K562 (cell line): ENCODE data around the gene TMEM234. TPM values are rescaled to one million over a fixed set of nuclear protein-coding genes. Genes with fewer than 3 reads are reported as not detected.
A peak's percentile ranks its signal among the peaks of the same experiment; 100 is the strongest.

ENCODE experiments used
- BCLAF1 ChIP-seq, 2 experiments: fragments of 450-650 bp in 1 of 2; IDR thresholded peaks; 2 replicates each; pipeline ENCODE4 v1.6.1; 2011 to 2017; ENCODE audit warnings: low read depth in 2 of 2, antibody characterized with exemption in 1 of 2, borderline replicate concordance in 1 of 2, low read length in 1 of 2, mild to moderate bottlenecking in 1 of 2, mixed read lengths in 1 of 2; ENCODE audit not compliant: control insufficient read depth in 1 of 2
- BRD4 ChIP-seq: fragments of 200-600 bp; sonication (generic); IDR thresholded peaks from 2 replicates; pipeline ENCODE4 v1.6.1; 2017; ENCODE audit warnings: inconsistent platforms
- CSDE1 ChIP-seq, 2 experiments: fragments of 450-650 bp; IDR thresholded peaks; 2 replicates each; pipeline ENCODE4 v1.6.1; 2016; ENCODE audit warnings: mild to moderate bottlenecking in 1 of 2
- ELF1 ChIP-seq: fragments of 200-800 bp; sonication (Bioruptor generic); IDR thresholded peaks from 2 replicates; pipeline ENCODE4 v1.6.1; 2016; ENCODE audit warnings: missing genetic modification characterization, missing compliant biosample characterization
- EWSR1 ChIP-seq: fragments of 450-650 bp; IDR thresholded peaks from 2 replicates; pipeline ENCODE4 v1.6.1; 2018; ENCODE audit warnings: borderline replicate concordance, mild to moderate bottlenecking, low read depth, moderate library complexity; ENCODE audit not compliant: partially characterized antibody
- FOS ChIP-seq: IDR thresholded peaks from 3 replicates; pipeline ENCODE4 v1.6.1; 2011; ENCODE audit not compliant: insufficient read length; ENCODE audit errors: extremely low read depth
- HDAC3 ChIP-seq: fragments of 450-650 bp; IDR thresholded peaks from 2 replicates; pipeline ENCODE4 v1.6.1; 2018; ENCODE audit warnings: borderline replicate concordance, mild to moderate bottlenecking, moderate library complexity; ENCODE audit not compliant: partially characterized antibody
- NFE2L1 ChIP-seq: fragments of 450-650 bp; IDR thresholded peaks from 2 replicates; pipeline ENCODE4 v1.6.1; 2016; ENCODE audit warnings: missing genetic modification characterization, low read depth, mild to moderate bottlenecking, missing compliant biosample characterization, moderate library complexity, borderline replicate concordance
- PCBP2 ChIP-seq: fragments of 200-400 bp; formaldehyde crosslinking; IDR thresholded peaks from 2 replicates; pipeline ENCODE4 v1.6.1; 2018; ENCODE audit warnings: low read length, low read depth, mild to moderate bottlenecking, moderate library complexity; ENCODE audit not compliant: poor library complexity, severe bottlenecking
- REST ChIP-seq, 2 experiments: fragments of 450-650 bp; formaldehyde crosslinking in 1 of 2; IDR thresholded peaks; 2 replicates each; pipeline versions ENCODE4 v1.4.0 to v1.6.1; 2014 to 2020; ENCODE audit warnings: mild to moderate bottlenecking in 2 of 2, borderline replicate concordance in 1 of 2, low read depth in 1 of 2
- ZNF232 ChIP-seq: sonication (generic); formaldehyde crosslinking; IDR thresholded peaks from 2 replicates; pipeline ENCODE4 v1.8.0; 2022; ENCODE audit warnings: mild to moderate bottlenecking, missing genetic modification reagents
- ZNF280A ChIP-seq: fragments of 450-650 bp; IDR thresholded peaks from 2 replicates; pipeline ENCODE4 v1.6.1; 2018; ENCODE audit warnings: mild to moderate bottlenecking, low read depth; ENCODE audit not compliant: partially characterized antibody
- polyA plus RNA-seq, 8 experiments: library from polyadenylated mRNA; depleted of rRNA in 4 of 8; stranded (reverse) in 5 of 8; unstranded in 3 of 8; fragments of >200 nt; fragmentation: Nextera tagmentation in 2 of 8; fragmentation: Illumina TruSeq in 1 of 8; extraction: Ambion mirVana in 2 of 8; extraction: Trizol in 1 of 8; gene quantifications; 2 replicates each; pipeline versions ENCODE4 v1.2.1 to v1.2.3, GENCODE V29; 2011 to 2014; ENCODE audit warnings: inconsistent platforms in 1 of 8, missing spikeins in 1 of 8
- total RNA-seq, 7 experiments: library from RNA; depleted of rRNA in 6 of 7; stranded (reverse); fragments of >200 nt in 6 of 7; fragmentation: Illumina TruSeq in 2 of 7; extraction: Trizol in 2 of 7; gene quantifications; 2 replicates each; pipeline versions ENCODE4 v1.2.1 to v1.2.3, GENCODE V29; 2011 to 2021; ENCODE audit warnings: low replicate concordance in 1 of 7

The TMEM234 gene
- total and polyA plus RNA-seq, 9 of the 15 experiments (the other 6 are each of a cell fraction or from before 2014, with no cell fraction given): 5.0 to 12.9 (median 7.6) TPM

- TF ChIP-seq BCLAF1 (IDR thresholded peaks at IDR 0.05; ENCODE audit: borderline replicate concordance in 1 of 2, control insufficient read depth in 1 of 2, low read depth in 2 of 2, low read length in 1 of 2) (0 out of 4 replicates have a peak, but pooled peaks of 1 of the 2 experiments have one; percentile 36), BRD4 (no peak), FOS (no peak), PCBP2 (no peak), ELF1 (tag) (peak; percentile 16; the same call in 1 of the 2 replicates), ZNF280A (no peak), HDAC3 (no peak), REST (IDR thresholded peaks at IDR 0.05; ENCODE audit: borderline replicate concordance) (no peak), REST (CRISPR knock-in tag; IDR thresholded peaks at IDR 0.05; ENCODE audit: low read depth) (no peak), EWSR1 (no peak), NFE2L1 (tag) (no peak), ZNF232 (CRISPR knock-in tag) (no peak), CSDE1 (IDR thresholded peaks at IDR 0.05) (no peak; a peak in 1 of 4 replicates)
Observed at GRCh38 chr1:32180186-32181060, 41.7 kb downstream of the TMEM234 start (continued).
